Measurements from ENCODE around the gene ROCK2.
"Not testable (repeated sequence)": the region's sequence is repeated elsewhere in the genome, so short reads cannot be mapped to it uniquely, and the experiment has no call there.

The ROCK2 gene

DNA sequence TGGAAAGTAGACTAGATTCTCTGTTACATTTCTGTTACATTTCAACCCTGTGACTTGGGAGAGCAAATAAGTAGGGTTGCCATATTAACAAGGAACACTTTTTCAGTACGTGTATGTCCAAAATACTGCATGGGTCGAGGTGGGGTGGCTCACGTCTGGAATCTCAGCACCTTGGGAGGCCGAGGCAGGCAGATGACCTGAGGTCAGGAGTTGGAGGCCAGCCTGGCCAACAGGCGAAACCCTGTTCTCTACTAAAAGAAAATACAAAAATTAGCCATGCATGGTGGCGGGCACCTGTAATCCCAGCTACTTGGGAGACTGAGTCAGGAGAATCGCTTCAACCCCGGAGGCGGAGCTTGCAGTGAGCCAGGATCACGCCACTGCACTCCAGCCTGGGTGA, 178.0 kb downstream of the ROCK2 start:
- no peak for DNase-seq

DNA sequence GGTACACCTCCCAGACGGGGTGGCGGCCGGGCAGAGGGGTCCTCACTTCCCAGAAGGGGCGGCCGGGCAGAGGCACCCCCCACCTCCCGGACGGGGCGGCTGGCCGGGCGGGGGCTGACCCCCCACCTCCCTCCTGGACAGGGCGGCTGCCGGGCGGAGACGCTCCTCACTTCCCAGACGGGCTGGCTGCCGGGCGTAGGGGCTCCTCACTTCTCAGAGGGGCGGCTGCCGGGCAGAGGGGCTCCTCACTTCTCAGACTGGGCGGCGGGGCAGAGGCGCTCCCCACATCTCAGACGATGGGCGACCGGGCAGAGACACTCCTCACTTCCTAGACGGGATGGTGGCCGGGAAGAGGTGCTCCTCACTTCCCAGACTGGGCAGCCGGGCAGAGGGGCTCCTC, 179.4 kb downstream of the ROCK2 start:
- DNase-seq, result not testable (repeated sequence)

DNA sequence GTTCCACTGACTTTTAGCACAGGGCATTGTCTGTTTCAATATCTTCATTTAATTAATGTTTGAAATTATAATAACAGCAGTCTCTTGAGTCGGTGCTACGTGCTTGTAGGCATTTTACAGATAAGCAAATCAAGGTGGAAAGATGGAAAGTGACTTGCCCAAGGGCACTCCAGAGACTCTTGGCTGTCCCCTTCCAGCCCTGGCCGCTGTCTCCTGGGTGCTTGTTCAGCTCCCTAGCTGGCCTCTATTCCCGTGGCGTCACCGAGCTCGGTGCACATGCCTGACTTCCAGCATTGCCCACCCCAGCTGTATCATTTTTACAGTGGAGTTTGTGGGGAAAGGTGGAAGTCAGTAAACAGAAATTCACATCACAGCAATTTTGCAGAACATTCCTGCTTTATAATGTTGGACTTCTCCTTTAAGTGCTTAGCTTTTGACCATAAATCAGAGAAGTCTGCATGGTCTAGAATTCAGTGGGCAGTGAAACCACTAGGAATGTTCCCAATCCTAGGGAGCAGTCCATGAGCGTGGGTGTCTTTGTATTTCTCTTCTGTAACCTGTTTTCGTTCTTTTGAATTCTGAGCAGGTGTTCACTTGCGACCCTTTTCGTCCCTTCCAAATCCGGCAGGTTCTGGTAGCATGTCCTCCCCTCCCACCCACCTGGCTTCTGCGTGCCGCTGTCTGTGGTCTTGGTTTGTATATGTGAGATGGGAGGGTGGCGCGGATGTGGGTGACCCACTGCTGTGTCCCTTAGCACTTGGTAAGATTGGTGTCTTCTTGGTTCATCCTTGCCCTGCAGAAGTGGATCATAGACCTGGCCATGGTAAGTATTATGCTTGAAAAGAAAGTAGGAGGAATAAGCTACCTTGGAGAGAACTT, 180.8 kb downstream of the ROCK2 start:
- DNase-seq, result no peak

DNA sequence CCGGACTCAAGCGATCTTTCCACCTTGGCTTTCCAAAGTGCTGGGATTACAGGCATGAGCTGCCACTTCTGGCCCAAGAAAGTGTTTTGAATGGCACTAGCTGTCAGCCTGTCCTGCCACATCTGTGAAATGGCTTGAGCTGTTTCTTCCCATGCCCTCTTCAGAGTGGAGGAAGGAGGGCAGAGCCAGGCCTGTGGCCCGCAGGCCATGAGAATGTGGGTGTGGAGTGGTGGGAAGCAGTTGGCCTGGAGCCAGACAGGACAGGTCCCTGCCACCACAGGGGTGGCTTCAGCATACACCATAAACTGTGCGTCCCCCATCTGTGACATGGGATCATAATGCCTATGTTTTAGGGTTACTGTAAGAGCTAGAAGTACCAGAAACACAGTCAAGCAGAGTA, 182.7 kb downstream of the ROCK2 start:
- DNase-seq, result no peak

DNA sequence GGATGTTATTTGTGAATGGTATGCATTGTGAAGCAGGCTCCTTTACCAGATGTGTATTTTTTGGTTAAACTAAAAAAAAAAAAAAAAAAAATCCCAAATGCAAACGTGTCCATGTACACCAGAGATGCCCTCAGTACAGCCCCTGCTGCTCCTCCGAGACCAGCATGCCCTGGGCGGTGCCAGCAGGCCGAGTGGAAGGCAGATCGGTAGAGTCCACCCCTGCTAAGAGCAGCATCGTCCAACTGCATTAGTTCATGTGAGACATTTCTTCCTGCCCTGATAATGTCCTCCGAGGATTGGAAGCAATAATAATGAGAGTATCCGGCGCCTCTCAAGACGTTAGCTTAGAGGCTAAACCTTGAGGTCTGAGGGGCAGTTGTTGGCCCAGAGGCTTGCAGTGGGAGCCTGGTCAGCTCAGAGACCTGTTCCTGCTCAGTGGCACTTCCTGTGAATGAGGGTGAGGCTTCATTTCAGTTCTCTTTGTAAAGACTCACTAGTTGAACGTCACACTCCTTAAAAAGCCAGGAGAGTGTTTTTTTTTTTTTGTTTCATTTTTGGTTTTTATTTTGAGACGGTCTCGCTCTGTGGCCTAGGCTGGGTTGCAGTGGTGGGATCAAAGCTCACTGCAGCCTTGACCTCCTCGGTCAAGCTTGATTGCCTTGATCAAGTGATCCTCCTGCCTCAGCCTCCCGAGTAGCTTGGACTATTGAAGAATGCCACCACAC, 183.5 kb downstream of the ROCK2 start:
- DNase-seq, result no peak

DNA sequence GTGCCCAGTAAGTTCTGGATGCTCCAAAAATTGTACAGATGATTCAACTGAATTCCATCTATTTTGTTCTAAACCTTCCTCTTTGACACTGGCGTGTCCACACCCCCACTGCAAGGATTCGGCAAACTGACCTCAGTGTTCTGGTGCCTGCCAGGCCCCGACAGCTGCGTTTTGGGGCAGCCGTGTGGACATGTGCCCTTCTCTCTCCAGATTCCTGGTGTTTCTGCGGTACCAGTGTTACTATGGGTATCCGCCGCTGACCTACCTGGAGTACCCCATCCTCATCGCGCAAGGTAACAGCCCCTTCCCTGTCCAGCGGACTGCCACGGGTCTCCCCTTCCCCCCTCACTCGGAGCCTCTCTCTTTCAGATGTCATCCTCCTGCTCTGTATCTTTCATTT, 184.2 kb downstream of the ROCK2 start:
- no peak for DNase-seq

DNA sequence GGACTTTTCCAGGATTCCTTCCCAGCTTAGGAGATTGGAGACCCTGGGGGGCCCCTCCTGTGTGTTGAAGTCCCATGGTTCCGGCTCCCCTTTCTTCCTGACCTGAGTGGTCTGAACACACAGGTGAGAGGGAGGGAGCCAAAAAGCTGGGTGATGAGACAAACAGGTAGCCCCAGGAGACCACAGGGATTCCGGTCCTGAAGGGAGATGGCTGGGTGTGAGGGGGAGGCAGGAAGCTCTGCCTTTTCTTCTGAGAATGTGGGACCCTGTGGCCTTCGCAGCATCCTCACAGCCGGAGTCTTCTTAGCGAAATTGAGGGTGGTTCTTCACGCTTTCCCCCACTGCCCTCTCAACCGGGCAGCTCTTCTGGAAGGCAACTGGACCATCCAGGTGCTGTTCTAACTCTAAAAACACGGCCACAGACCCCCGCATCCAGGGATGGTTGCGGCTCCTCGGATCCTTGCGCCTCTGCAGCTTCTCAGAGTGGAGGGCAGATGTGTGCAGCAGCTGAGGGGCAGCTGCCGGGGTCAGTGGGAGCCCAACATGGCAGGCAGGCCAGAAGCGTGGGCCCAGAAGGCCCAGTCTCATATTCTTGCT, 184.8 kb downstream of the ROCK2 start:
- DNase-seq, result no peak

DNA sequence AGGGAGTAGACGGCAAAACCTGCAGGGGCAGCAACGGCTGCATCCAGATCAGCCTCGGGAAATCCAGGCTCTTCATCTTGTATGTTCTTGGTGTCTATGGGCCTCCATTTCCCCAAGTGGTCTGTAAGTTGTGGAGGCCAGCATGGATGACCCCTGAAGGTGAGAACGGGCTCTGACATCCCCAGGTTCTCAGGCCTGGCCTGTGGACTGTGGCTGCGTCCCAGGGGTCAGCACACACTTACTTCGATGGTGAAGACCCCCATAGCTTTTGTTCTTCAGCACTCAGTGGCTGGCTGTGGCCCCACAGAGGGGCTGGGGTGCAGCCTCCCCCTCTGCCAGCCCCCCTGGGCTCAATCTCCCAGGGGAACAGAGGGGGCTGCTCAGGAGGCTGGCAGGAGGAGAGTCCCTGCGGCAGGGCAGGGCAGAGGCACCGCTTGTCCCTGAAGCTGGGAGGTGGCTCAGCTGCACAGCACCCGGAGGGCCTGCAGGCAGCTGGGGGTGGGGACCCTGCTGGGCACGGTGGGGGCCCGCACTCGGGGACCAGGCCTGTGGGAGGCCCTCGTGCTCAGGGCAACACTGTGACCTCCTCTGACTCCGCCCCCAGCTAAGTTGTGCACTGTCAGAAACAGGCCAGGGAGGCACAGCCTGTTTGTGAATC, 185.4 kb downstream of the ROCK2 start:
- no peak for DNase-seq

DNA sequence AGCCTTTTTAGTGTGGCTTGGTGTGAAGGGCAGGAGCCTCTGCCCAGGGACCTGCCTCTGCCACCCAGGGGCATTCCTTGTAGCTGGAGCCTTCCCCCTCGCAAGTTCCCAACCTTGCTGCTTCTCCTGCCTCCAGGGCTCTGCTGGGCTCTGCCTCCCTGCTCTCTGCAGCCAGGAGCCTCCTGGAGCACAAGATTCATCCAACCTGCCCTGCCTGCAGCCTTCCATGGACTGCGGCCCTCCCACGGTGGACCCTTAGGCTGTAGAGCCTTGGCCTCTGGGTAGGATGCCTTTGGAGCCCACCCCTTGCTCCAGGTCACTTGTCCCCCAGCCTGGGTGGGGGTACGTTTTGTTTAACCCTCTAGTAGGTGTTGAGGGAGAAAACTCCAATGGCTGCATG, 186.7 kb downstream of the ROCK2 start:
- DNase-seq, result no peak

DNA sequence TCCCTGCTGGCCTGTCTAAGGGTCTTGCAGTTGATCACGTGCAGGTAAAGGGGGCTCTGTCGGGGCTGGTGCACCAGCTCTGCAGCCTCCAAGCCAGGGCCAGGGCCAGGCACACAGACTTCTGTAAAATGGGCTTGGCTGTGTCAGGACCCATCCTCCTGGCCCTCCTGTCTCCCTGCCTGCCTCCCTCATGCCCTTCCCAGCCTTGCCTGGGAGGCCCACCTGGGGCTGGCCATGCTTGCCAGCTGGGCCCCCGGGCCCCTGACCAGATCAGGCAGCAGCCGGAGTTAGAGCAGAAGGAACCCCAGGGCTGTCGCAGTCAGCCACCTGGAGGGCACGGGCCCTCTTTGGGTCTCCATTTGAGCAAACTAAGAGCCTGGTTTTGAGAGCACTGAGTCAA, 187.1 kb downstream of the ROCK2 start:
- no peak for DNase-seq

DNA sequence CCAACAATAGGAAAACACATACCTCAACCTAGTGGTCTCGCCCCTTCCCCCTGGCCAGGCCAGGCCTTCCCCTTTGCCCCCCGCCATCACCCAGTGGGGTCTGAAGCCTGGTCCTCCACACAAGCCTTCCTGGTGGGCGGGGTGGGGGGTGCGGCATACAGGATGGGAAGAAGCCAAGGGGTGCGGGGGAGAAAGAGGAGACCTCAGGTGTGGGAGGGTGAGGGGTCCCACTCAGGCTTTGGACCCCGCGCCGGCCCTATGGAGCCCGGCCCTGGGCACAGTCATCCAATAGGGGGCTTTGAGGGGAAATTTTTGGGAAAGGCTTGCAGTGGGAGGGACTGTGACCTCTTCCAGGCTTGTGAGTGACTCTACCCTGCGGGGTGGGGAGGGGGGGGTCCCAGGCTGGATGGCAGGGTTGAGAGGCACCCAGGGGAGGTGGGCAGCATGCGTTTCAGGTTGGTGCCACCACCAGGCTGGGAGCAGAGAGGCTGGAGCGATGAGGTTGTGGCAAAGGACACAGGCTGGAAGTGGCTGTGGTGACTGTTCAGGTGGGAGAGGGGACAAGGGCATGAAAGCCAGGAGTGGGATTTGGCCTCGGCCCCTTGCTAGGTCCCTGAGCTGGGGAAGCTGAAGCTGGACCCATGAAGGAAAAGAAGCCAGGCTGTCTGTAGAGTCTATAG, 187.9 kb downstream of the ROCK2 start:
- no peak for DNase-seq

DNA sequence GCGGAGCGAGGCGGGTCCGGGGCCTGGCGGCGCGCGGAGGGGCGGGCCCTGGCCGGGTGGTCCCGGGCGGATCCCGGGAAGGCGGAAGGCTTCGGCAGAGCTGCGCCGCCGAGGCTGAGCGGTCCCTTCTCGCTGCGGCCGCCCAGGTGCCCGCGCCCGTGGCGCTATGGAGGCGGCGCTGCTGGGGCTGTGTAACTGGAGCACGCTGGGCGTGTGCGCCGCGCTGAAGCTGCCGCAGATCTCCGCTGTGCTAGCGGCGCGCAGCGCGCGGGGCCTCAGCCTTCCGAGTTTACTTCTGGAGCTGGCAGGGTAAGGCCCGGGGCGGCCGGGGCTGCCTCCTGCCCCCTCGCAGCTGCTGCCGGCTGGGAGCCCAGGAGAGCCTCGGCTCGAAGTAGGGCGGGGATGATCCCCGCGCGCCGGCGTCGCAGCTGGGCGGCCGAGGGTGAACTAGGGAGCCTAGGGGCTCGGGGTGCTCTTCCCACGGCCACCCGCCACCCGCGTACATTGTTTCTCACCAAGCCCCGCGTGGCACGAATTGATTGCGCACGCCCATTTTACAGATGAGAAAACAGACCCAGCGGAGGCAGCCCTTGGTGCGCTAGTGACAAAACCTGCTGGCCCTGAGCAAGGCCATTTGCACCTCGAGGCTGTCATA, 188.9 kb downstream of the ROCK2 start, which contains the start of gene SLC66A3:
Gene SLC66A3 (plus strand): TSS at position 87 of the 655 bp plus-strand sequence. CDS start 80 bp downstream, at position 167.
- peak; percentile 83 for DNase-seq

DNA sequence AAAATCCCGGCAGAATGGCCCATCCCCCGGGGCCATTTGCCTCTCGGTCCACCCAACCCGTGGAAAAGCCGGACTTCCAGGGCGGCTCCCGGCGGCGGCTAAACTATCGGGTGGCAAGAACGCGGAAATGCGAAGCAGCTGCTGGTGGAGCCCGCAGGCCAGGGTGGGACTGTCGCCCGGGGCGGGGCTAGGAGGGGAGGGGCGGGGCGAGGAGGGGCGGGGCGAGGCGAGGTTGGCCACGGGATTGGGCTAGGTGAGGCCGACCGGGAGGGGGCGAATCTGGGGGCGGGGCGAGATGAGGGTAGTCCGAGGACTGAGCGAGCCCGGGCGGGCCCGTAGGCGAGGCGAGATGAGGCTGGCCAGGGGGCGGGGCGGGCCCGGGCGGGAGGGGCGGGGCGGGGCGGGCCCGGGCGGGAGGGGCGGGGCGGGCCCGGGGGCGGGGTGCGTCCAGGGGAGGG, 189.5 kb downstream of the ROCK2 start:
- DNase-seq, result peak; percentile 99

DNA sequence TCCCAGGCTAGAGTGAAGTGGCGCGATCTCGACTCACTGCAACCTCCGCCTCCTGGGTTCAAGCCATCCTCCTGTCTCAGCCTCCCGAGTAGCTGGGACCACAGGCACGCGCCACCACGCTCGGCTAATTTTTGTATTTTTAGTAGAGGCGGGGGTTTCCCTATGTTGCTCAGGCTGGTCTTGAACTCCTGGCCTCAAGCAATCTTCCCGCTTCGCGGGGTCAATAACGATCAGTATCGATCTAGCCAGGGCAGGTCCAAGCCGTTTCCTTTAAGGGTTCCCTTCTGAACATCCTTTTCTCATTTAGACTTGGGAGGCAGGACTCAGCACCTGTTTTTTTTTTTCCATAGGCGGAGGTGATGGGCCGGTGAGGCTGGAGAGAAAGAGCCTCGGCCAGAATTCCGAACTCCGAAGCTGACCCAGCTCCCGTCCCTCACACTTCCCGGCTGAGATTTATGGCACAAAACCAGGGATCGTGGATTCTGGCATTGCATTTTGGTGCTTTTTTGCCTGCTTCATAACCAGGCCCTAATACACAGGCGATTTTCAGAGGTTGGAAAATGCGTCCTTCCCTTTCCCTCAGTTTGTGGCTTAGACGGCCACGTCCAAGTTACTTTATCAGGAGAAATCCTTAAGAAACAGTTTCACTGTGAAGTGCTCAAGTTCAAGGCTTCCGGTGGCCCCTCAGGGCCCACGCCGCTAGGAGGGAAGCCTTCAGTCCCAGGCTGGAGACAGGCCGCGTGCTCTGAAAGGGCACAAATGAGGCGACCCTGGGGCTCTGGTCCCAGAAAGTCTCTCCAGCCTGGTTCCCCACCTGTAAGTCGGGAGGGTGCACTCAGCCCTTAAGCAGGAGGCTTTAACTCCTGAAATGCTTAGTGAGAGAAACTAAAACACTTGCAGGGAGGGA, 190.2 kb downstream of the ROCK2 start:
- DNase-seq, result no peak

DNA sequence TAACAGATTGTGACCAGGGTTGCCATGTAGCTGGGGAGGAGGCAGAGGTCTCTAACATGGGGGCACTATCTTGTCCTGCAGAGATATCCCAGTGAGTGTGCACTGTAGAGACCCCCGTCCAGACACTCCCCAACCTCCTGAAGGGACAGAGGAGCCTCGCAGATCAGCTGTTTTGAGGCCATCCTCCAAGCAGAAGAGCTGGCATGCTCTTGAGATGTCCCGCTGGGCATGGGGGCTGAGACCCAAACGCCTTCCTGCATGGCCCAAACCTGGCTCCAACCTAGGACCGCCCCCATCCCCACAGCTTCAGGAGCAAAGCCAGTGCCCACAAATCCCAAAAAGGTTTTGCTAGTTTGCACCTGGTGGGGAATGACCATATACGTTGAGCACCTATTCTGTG, 191.8 kb downstream of the ROCK2 start:
- no peak for DNase-seq

DNA sequence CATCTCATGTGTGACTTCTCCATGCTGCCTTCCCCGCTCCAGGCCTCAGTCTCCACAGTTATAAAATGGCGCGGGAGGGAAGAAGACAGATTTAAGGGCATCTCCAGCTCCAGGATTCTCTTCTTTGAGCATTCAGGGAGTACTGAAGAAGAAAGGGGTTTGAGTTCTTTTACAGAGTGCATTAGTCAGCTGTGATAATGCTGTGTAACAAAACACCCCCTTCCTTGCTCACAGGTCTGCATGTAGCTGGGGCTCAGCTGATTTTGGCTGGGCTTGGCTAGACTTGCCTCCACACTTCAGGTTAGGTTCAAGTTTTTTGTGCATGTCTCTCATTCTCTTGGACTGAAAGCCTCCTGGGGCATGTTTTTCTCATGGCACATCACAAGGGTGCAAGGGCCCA, 197.2 kb downstream of the ROCK2 start:
- no peak for DNase-seq

DNA sequence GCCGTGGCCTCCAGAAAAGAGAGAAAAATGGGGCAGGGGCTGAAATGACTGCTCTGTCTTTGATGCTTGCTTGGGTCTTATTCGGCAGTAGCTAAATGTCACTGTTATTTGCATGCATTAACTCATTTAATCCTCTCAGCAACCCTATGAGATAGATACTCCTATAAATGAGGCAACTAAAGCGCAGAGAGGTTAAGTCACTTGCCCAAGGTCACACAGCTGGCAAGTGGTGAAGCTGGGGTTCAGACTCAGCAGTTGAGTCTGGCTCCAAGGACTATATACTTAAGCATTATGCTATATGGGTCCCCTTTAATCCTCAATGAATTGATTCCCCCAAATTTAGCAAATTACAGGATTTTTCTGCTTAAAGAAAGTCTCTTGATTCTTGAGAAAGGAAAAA, 198.4 kb downstream of the ROCK2 start:
- no peak for DNase-seq

DNA sequence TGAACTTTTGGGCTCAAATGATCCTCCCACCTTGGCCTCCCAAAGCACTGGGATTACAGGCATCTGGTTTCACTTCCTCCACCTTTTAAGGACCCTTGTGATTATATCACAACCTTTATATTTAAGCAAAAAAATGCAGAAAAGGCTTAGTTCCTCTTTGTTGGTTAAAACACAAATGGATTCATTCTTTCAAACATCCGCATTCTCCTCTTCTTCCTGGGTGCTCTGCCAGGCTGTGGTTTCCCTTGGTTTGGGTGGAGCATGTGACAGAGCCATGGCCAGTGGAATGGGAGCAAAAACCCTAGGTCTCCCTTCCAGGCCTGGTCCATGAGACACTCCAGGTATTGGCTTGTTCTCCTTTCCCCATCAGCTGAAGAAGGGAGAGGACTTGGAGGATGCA, 199.1 kb downstream of the ROCK2 start:
- no peak for DNase-seq

DNA sequence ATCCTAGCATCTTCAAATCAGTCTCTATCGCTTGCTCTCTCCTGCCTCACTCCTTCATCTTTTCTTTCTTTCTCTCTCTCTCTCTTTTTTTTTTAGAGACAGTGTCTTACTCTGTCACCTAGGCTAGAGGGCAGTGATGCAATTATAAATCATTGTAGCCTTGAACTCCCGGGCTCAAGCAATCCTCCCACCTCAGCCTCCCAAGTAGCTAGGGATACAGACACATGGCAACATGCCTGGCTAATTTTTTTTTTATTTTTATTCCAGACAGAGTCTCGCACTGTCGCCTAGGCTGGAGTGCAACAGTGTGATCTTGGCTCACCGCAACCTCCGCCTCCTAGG, 199.7 kb downstream of the ROCK2 start:
- DNase-seq, result no peak

DNA sequence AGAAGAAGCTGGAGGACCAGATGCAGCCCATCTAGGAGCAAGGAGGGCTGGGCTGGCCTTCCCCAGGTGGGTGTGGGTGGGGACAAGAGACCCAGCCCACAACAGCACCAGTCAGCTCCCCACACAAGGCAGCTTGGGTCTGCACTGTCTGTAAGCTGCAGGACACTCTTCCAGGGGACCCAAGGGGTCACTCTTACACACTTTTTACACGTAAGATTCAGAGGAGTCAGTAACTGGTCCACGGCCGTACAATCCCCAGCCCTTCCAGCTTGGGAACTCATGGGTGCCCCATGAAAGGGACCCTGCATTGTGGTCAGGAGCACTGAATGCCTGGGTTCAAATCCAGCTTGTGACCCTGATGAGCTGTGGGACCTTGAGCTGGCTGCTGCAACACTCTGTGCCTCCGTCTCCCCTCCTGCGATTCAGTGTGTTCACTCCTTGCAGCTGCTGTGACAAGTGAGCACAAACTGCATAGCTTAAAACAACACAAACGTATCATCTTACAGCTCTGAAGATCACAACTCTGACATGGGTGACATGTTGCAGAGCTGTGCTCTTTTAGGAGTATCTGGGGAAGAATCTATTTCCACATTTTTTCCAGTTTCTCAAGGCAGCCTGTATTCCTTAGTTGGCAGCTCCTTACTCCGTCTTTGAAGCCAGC, 200.2 kb downstream of the ROCK2 start:
- no peak for DNase-seq

DNA sequence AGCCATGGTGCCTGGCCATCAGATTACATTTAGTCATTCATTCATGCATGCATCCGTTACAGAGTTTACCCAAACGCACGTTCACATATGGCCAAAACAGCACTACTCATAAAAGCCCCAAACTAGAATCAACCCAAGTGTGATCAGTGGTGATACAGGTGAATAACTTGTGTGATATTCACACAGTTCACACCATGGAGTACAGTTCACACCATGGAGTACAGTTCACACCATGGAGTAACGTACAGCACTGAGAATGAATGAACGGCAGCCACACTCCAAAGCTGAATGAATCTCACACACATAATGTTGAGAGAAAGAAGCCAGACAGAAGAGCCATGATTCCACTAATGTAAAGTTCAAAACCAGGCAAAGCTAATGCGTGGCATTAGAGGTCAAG, 201.4 kb downstream of the ROCK2 start:
- DNase-seq, result no peak
